GM12892 (cell line): ENCODE measurements around the gene C19orf81.

ENCODE experiments used
- POLR2A ChIP-seq: IDR thresholded peaks from 2 replicates; pipeline ENCODE4 v1.6.1; 2011; ENCODE audit warnings: low read depth, low read length, control low read depth
- TAF1 ChIP-seq: IDR thresholded peaks from 2 replicates; pipeline ENCODE4 v1.6.1; 2011; ENCODE audit warnings: low read depth, mild to moderate bottlenecking, control low read depth, low read length, borderline replicate concordance

DNA sequence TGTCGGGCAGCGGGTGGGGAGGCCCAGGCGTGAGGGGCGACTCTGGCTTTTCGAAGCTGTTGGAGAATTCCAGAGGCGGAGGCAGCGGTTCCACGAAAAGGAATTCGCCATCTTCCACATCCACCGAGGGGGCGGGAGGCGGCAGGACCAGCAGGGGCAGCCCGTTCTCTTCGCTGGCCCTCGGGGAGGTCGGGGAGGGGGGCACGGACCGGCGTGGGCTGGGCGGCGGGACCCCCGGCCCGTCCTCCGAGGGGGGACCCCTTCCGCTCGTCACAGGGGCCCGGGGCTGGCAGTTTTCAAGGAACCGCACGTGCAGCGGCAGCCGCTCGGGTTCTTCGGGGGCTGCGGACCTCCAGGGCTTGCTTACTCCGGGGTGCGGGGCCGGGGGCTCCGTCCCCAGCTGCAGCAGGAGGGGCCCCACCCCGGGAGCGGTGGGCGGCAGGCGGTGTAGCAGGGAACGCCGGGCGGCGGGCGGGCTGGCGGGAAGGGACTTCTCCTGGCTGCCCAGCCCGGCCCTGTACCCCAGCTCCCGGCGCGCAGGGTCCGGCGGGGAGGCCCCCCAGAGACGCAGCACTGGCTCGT lies 18.0 kb downstream of the C19orf81 start:
- TF ChIP-seq POLR2A = no peak
- TF ChIP-seq TAF1 = no peak
